DLD1 (cell line): ENCODE results near the gene MRPS24.

Experiments used
- in situ Hi-C: cut with HindIII; loops from 2 replicates; pipeline ENCODE4 v1.10.0; 2017; ENCODE audit warnings: low sequenced_read_pairs

MRPS24 gene

GRCh38 chr7:43877968-43878864 lies 8.9 kb upstream of the MRPS24 start:
- in situ Hi-C loops: no loop called here

DNA sequence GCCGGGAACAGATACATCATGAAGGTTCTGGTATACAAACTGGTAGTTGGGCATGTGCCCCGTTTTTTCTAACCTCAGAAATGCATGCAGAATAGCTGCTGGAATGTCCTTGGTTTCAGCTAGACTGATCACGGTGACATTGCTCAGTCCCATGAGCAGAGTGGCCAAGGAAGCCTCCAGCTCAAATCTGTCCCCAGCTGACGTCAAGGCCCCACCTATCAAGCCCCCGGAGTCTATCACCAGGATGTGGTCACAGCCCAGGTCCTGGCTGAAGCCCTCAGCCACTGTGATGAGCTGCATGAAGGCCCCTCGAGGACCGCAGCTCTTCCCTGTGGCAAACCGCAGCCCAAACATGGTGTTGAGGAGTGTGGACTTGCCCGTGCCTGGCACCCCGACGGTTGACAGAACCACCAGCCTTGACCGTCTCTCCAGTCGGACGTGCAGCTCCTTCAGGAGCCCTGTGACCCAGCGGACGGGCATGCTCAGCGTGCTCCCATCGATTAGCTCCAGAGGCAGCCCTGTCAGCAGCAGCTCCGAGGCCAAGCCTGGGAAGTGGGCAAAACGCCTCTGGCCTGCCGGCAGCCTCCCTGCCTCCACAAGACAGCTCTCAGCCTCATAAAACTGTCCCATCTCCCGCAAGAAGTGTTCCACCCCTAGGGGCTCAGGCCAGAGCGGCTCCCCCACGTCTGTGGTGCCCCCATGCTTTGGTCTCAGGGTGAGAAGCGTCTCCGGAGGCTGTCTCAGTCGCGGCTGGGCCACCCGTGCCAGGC lies 7.8 kb upstream of the MRPS24 start:
- in situ Hi-C loops: no loop called here

DNA sequence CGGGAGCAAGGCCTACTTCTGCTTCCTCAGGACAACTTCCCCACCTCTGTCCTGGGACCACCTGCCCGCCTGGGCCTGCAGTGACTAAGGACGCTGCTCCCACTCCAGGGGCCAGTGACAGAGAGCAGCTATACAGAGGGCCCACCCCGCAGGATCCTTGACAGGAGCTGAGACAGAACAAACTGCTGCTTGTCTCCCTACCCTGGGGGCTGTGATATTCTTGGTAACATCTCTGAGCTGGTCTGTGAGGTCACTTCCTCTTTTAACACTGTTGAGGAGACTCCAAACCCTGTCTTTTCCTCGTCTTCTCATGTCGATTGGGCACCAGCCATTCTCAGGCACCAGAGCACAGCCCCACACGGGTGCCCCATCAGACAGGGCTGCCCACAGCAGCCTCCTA lies 6.9 kb upstream of the MRPS24 start:
- in situ Hi-C loops: no loop called here

- in situ Hi-C loops: no loop called here
These were observed 4.0 kb upstream of the MRPS24 start for GRCh38 chr7:43873300-43873699.

GRCh38 chr7:43872406-43873110 lies 3.2 kb upstream of the MRPS24 start:
- in situ Hi-C loops: no loop called here

DNA sequence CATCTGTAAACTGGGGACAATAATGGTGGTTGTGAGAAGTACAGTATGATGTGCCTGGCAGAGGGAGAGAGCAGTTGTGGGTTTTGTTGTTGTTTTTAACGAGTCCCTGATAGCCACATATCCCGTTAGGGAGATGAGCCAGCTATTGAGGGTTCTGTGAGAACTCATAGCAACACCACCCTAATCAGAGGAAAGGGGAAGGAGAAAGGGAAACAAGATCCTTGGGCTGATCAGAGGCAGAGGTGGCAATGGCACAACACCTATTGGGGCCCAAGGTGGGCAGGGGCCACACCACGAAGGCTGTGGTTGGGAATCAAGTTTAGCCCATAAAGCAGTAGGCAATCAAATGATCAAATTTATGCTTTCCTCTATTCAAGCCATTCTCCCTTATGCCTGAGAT lies 1.7 kb upstream of the MRPS24 start:
- in situ Hi-C loops: no loop called here

- in situ Hi-C loops: no loop called here
These were observed 999 bp upstream of the MRPS24 start for GRCh38 chr7:43870316-43870715.

- in situ Hi-C loops: no loop called here
These were observed 537 bp upstream of the MRPS24 start for GRCh38 chr7:43869867-43870240.

- in situ Hi-C loops: no loop called here
These were observed 674 bp downstream of the MRPS24 start for GRCh38 chr7:43868681-43869005.

- in situ Hi-C loops: no loop called here
These were observed 1.1 kb downstream of the MRPS24 start for GRCh38 chr7:43868181-43868580.

- in situ Hi-C loops: no loop called here
These were observed 4.0 kb downstream of the MRPS24 start for GRCh38 chr7:43865277-43865676.

GRCh38 chr7:43864126-43864525 lies 5.2 kb downstream of the MRPS24 start:
- in situ Hi-C loops: no loop called here

- in situ Hi-C loops: no loop called here
These were observed 12.3 kb downstream of the MRPS24 start for GRCh38 chr7:43856996-43857395.

- in situ Hi-C loops: no loop called here
These were observed 13.0 kb downstream of the MRPS24 start for GRCh38 chr7:43856316-43856715.

DNA sequence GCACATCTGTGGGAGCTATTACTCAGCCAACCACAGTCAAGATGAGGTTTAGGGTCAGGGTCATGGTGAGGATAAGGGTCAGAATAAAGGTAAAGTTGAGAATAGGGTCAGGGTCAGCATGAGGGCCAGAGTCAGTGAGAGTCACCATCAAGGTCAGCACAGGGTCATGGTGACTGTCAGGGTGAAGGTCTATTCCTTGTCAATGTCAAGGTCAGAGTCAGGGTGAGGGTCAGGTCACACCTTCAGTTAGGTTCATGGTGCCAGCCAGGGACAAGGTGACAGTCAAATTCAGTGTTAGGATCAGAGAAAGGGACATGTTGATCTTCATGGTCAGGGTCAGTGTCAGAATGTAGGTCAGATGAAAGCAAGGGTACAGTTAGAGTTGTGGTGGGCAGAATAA lies 14.1 kb downstream of the MRPS24 start:
- in situ Hi-C loops: no loop called here

- in situ Hi-C loops: no loop called here
These were observed 17.5 kb downstream of the MRPS24 start for GRCh38 chr7:43851805-43852204.

- in situ Hi-C loops: no loop called here
These were observed 18.8 kb downstream of the MRPS24 start for GRCh38 chr7:43850348-43851116.

DNA sequence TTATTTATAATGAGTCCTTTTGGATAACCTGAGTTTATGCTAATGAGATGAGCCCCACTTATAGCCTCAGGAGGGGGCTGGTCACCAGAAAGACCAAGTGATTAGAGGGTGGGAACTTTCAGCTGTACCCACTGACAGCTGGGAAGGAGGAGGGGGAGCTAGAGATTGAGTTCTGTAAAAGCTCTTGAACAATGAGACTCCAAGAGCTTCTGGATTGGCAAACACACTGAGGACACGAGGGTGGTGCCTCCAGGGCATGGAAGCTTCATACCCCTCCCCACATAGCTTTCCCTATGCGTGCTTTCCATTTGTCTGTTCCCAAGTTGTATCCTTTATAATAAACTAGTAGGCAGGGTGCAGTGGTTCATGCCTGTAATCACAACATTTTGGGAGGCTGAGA lies 20.3 kb downstream of the MRPS24 start:
- in situ Hi-C loops: loop anchor here (25.0 kb wide), 1 partner anchor 262 kb away; the partner anchor contains the start of gene STK17A

GRCh38 chr7:43847496-43847895 lies 21.8 kb downstream of the MRPS24 start:
- in situ Hi-C loops: loop anchor here (25.0 kb wide), 1 partner anchor 260 kb away; the partner anchor contains the start of gene STK17A

GRCh38 chr7:43844662-43845061 lies 24.7 kb downstream of the MRPS24 start:
- in situ Hi-C loops: loop anchor here (25.0 kb wide), 1 partner anchor 257 kb away; the partner anchor contains the start of gene STK17A

GRCh38 chr7:43844257-43844656 lies 25.1 kb downstream of the MRPS24 start:
- in situ Hi-C loops: loop anchor here (25.0 kb wide), 1 partner anchor 257 kb away; the partner anchor contains the start of gene STK17A
